NCI-H1436 treated with DMSO at 0.1 percent for 48 hours (cell line): Measurements from ENCODE around the gene SP3.

Experiments
- DNase-seq: peaks from one replicate; lab custom pipeline; 2025; lab: John Stamatoyannopoulos, UW

The SP3 gene

GRCh38 chr2:173966274-173967098 is 1.3 kb upstream of the SP3 start:
- no peak for DNase-seq

- DNase-seq, result no peak
These were observed 405 bp downstream of the SP3 start for GRCh38 chr2:173964565-173965371.

DNA sequence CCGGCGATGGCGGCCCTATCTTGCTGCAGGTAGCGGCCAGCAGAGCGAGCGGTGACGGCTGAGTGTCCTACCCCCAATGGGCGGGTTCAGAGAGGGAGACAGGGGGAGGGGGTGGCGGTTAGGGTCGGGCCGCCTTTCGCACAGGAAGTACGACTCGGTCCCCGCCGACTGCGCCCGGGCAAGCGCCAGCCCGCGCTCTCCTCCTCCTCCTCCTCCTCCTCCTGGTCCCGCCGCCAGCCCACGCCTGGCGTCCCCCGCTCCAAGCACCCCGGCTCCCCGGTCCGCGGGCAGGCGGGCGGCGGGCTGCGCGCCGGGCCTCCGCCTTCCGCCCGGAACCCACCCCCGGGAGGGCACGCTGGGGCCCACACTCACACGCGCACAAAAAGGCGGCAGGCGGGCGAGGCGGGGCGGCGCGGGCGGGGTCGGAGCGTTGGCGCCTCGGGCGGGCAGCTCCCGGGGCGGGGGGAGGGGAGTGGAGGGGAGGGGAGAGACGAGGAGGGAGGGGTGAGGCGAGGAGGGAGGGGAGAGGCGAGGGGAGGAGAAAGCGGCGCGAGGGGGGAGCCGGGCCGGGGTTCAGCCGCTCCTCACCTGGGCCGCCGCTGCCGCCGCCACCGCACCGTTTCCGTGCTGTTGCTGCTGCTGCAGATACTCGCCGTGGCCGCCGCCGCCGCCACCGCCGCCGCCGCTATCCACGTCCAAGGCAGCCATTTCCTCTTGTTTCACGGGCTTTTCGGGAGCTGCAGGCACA is 1.2 kb downstream of the SP3 start:
- DNase-seq, result peak; percentile 27

GRCh38 chr2:173963323-173963816 is 1.8 kb downstream of the SP3 start:
- DNase-seq, result no peak

DNA sequence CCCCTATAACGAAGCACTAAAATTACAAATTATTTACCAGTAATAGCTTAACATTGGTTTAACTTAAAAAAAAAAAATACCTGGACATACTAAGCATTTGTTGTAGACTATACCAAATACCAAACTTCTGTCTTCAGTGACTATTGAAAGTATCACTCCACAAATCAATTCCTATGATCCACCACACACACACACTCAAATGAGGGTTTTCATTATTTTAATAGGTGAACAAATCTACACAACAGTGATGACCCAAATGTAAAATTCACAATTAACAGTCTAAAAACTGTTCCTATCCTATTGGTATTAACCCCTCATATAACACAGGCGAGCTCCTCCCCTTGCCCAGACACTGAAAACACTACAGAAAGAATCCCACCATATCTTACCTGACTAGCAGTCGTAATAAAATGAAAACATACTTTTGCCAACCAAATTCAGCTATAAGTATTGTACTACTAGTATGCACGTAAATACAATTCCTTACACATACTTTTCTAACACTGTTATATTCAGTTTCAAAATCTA is 2.5 kb downstream of the SP3 start:
- DNase-seq, result no peak

- no peak for DNase-seq
These were observed 3.1 kb downstream of the SP3 start for GRCh38 chr2:173962031-173962430.

DNA sequence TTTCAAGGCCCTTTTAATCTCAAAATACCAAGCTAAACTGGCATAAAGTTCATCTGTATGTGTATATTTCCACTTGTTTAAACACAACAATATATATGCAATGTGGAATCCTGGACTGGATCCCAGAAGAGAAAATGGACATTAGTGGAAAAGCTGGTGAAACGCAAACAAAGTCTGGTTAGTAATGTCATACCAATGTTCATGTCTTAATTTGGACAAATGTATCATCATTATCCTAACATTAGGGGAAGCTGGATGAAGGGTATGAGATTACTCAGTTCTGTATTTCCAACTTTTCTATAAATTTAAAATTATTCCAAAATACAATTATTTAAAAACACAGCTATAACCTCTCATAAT is 3.8 kb downstream of the SP3 start:
- DNase-seq, result no peak

GRCh38 chr2:173959909-173960308 is 5.3 kb downstream of the SP3 start:
- no peak for DNase-seq

- DNase-seq, result no peak
These were observed 5.8 kb downstream of the SP3 start for GRCh38 chr2:173959358-173959884.

GRCh38 chr2:173958198-173958846 is 6.9 kb downstream of the SP3 start:
- no peak for DNase-seq

DNA sequence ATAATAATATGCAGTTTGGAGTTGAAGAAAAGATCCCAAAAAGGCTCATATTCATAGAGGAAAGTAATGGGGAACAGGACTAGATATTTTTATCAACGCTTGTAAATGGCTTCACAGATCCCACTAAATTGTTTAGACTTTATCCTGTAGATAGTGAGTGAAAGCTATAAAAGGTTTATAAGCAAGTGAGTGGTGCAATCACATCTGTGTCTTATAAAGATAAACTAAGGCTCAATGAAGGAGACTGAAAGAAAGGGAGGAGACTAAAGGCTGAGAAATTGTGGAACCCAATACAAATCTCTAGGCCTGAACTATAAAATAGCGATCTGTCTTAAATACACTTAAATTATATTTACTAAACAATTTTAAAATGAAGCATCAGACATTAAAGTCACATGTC is 7.7 kb downstream of the SP3 start:
- no peak for DNase-seq

- DNase-seq, result no peak
These were observed 8.7 kb downstream of the SP3 start for GRCh38 chr2:173956454-173956853.

DNA sequence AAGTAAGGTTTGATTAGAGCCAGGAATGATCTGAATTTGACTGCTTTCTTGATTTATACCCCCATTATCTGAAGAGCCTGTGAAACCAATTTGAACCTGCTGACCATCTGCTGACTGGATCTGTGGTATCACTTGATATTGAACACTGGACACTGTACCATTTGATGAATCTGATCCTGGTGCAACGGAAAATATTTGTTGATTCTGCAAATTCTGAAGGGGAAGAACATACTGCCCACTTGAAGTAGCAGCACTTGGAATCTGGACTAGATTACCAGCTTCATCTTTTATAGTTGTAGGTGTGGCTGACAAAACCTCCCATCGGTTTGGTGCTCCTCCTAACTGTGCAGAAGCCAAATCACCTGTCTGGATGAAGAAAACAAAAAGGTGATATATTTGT is 9.3 kb downstream of the SP3 start:
- DNase-seq, result no peak

DNA sequence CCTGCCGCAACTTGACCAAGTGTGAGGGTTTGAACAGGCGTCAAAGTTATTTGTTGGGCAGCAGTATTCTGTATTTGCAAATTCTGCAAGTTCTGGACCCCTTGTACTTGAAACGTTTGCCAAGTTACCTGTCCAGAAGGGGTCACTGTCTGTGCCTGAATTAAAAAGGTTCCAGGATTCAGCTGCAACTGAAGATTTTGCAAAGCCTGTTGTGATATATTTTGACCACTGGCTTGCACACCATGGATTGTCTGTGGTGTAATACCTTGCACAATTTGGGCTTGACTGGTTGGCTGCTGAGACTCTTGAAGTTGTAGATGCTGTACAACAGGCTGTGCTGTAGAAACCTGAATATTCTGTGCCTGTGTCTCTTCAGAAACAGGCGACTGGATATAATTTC is 10.2 kb downstream of the SP3 start:
- DNase-seq, result no peak

DNA sequence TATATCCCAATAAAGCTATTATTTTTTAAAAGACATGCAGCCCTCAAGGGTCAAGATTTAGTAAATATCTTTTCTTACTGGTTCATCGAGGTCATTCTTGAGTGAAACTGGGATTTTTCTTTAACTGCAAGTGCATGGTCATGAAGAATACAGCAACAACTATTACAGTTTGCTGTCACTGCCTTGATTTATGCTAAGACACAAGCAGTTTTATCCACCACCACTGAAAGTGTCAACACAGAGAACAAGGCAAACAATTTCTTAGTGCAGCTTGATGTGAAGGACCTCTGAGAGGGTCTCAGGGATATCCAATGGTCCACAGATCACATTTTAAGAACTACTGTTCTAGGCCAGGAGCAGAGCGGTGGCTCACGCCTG is 12.1 kb downstream of the SP3 start:
- no peak for DNase-seq

GRCh38 chr2:173952267-173953046 is 12.7 kb downstream of the SP3 start:
- no peak for DNase-seq

DNA sequence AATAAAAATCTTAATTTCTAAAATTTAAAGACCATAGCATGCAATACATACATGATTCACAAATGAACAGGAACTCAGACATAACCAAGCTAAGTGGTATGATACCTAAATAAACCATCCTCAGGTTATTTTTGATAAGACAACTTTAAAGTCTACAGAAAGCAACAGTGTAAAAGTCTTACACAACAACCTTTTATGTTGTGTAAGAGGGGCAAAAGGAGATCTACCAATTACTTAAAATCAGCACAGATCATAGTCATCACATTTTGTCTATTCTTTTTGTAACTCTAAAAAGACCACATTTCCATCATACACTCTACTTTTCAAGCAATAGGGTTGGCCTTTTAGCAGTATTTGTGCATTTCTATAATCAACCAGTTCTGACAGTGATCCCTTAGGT is 16.3 kb downstream of the SP3 start:
- no peak for DNase-seq

- DNase-seq, result no peak
These were observed 17.0 kb downstream of the SP3 start for GRCh38 chr2:173948198-173948597.

DNA sequence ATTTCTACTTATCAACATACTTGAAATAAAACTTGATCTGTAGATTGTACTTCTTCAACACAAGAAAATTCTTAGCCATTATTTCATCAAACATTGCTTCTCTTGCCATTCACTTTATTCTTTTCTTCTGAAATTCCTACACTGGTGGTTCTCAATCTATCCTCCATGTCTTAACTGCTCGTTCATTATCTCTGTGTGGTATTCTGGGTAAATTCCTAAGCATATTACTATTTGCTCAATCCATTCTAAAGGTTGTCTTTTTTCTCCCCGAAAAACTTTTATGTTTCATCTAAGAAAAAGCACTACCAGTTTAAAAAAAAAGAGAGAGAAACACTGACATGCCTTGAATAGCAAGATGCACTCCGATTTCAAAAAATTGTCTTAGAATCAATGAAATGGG is 18.0 kb downstream of the SP3 start:
- DNase-seq, result no peak

- no peak for DNase-seq
These were observed 21.4 kb downstream of the SP3 start for GRCh38 chr2:173943738-173944137.
